GM18907 (cell line): ENCODE measurements around the gene CTXN3.
"Not testable (repeated sequence)": the region's sequence is repeated elsewhere in the genome, so short reads cannot be mapped to it uniquely, and the experiment has no call there.

ENCODE experiments used
- ATAC-seq: cut with Tn5 transposase; IDR thresholded peaks from one replicate; pipeline ENCODE4 v1.9.1; 2021; ENCODE audit warnings: mild to moderate bottlenecking, moderate library complexity; ENCODE audit not compliant: unreplicated experiment

The CTXN3 gene

DNA sequence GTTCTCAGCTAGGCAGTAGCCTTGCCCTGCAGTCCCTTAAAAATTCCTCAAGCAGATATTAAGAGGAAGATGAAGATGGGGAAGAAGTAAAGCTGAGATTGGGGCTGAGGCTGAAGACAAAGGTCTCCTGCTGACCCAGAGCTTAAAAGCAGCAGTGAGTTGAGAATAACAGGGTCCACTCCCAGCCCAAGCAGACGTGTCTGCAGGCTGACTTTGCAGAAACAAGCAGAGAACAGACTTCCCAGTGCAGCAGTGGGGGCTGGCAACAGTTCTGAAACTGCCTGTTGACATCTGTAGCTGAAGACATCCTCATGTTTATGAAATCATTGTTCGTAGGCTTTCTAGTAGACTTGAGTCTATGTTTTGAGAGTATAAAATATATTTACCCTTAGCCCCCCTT is 1.1 kb downstream of the CTXN3 start:
- no peak for ATAC-seq

DNA sequence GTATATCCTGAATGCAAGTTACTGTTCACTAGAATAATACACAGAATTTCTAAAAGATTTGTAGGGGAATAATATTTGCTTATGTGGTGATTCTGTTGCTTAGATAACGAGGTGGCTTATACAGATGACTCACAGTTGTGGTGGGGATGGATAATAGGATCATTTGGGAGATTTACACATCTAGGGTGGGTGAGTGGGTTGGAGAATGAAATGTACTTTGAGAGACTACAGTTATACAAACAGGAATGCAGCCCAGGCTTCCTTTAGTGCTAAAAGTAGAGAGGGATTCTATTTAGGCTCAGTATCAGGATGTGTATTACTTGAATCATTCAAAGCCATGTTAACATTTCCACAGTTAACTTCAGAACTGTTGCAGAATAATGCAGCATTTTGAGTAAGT is 1.8 kb downstream of the CTXN3 start:
- no peak for ATAC-seq

DNA sequence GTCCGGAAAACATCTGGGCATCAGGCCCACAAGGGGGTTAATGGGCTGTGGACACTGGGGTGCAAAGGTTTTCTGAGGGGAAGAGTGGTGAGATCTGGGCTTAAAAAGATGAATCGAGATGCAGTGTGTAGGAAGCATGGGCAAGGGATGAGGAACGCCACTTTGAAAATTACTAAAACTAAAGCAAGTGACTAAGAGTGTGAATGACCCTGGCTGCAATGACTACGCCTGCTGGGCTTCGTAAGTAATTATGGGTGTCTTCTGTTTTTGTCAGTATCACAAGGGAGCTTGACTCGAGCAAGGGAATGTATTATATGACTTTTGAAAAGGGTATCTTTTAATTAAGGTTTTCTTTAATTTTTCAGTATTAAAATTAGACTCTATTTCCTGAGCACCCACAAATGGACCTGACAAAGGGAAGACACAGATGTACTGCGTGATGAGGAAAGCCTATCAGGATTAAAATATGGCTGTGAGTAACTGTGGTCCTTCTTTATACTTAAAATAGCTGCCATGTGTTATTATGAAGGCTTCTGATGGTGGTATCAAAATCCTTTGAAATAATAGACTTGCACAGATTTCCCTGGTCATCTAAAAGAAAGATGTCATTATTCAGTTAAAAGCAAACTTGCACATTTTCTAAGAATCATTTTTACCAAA is 4.2 kb downstream of the CTXN3 start:
- no peak for ATAC-seq

GRCh38 chr5:127656825-127657224 is 7.9 kb downstream of the CTXN3 start:
- no peak for ATAC-seq

- no peak for ATAC-seq
These were observed 11.3 kb downstream of the CTXN3 start for GRCh38 chr5:127660047-127660733.

- ATAC-seq, result no peak
These were observed 15.2 kb downstream of the CTXN3 start for GRCh38 chr5:127664093-127664492.

DNA sequence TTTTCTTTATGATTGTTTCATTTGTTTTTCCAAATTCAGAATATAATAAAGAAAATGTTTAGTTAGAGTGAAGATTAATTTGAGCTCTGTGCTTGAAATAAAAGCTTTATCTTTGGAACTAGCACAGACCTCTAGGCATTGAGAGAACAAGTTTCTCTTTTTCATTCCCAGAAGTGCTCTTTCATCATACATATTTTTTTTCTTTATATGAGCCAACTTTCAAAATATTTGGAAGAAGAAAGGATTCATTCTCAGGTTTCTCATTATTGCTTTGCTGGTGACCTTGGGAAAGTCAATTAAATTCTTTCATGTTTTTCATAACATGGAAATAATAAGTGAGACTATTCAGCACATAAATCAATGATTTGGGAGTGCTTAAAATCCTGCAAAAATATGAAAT is 16.8 kb downstream of the CTXN3 start:
- ATAC-seq, result no peak

GRCh38 chr5:127666043-127666716 is 17.3 kb downstream of the CTXN3 start:
- no peak for ATAC-seq

- ATAC-seq, result no peak
These were observed 19.0 kb downstream of the CTXN3 start for GRCh38 chr5:127667926-127668325.

DNA sequence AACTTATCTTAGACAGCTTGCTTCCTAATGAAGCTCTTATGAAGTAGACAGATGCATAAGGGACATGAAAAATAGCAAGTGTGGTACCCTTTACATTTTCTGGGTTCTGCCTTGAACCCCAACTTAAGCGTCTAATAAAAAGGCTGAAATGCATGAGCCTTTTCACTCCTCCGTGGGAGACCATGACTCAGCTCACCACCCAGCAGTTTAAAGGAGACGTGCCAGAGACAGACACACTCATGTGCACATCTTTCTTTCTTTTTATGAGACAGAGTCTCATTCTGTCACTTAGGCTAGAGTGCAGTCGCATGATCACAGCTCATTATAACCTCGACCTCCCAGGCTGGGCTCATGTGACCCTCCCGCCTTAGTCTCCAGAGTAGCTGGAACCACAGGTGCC is 22.3 kb downstream of the CTXN3 start:
- ATAC-seq, result no peak

GRCh38 chr5:127673117-127673800 is 24.4 kb downstream of the CTXN3 start:
- no peak for ATAC-seq

- not testable (repeated sequence) for ATAC-seq
These were observed 28.1 kb downstream of the CTXN3 start for GRCh38 chr5:127676951-127677350.

DNA sequence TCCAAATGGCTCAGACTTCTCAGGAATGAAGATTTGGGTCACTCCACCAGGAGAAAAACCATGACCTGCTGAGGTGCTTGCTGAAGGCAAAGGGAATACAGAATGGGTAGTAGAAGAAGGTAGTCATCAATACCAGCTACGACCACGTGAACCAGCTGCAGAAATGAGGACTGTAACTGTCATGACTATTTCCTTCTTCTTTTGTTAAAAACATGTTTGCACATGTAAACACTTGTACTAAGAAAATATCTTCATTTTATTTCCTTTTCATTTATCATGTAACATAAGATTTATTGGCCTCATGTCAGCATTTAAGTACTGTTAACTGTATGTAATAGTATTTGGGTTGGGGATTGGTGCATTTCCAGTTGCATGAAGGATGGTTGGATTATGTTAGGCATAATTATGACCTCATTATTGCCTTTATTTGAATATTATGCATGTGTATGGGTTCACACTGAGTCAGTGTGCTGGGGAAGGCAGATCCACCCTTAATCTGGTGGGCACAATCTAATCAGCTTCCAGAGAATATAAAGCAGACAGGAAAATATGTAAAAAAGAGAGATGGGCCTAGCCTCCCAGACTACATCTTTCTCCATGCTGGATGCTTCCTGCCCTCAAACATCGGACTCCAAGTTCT is 30.9 kb downstream of the CTXN3 start:
- ATAC-seq, result not testable (repeated sequence)

GRCh38 chr5:127680595-127680994 is 31.7 kb downstream of the CTXN3 start:
- no peak for ATAC-seq

DNA sequence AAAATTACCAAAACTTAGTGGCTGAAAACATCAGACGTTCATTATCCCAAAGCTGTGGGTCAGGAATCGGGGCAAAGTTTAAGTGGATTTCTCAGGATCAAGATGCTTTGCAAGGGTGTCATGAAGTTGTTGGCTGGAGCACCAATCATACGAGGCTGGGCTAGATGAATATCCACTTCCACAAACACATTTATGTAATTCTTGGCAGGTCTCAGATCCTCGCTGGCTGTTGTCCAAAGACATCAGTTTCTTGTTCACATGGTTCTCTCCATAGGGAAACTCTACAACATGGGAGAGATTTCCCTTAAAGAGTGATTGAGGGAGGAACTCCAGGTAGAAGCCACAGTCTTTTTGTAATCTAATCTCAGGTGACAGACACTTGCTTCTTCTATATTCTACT is 34.1 kb downstream of the CTXN3 start:
- no peak for ATAC-seq

DNA sequence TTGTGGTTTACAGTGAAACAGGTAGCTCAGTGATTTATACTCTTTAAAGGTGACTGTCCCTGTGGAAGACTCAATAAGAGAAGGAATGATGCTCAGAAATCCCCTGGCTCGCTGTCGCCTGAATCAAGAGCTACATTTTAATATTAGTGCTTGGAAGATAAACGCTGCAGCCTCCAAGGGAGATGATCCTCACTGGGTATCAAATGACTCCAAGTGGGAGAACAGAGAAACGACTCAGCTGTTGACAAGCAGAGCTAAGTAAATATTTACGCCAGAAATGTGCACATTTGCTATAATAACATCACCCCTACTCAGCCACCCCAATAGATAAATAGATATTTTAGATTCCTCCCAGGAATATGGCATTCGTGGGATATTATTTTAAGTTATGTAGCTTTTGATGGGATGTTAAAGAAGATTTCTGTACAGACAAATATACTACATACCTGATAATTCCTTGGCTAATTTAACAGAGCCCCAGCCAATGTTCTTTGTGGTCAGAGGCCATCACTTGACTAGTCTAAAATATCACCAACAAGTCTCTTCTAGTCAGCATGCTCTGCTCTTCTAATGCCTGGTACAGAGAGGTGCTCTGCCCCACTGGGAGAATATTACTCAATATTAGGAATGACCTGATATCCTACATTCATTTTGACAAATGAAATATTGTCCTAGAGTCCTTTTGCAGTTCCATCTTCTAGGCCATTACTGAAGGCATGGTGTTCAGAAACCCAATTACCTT is 36.0 kb downstream of the CTXN3 start:
- no peak for ATAC-seq

- ATAC-seq, result no peak
These were observed 36.8 kb downstream of the CTXN3 start for GRCh38 chr5:127685662-127686061.

DNA sequence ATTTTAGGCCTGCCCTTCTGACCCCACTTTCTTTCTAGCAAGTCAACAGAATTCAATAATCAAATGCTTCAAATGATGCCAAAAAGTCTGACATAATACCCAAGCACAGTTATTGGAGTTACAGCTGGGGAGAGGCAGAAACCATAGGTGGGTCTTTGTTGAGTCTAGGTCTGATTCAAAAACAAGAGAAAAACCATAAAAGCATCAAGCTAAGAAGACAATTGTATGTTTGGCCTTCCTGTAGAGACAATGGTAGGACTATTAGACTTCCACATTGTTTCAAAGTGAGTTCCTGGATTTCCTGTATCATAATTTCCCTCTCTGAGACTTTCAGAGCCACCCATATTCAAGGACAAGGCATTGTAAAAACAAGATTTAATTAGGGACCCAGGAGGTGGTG is 37.5 kb downstream of the CTXN3 start:
- no peak for ATAC-seq

DNA sequence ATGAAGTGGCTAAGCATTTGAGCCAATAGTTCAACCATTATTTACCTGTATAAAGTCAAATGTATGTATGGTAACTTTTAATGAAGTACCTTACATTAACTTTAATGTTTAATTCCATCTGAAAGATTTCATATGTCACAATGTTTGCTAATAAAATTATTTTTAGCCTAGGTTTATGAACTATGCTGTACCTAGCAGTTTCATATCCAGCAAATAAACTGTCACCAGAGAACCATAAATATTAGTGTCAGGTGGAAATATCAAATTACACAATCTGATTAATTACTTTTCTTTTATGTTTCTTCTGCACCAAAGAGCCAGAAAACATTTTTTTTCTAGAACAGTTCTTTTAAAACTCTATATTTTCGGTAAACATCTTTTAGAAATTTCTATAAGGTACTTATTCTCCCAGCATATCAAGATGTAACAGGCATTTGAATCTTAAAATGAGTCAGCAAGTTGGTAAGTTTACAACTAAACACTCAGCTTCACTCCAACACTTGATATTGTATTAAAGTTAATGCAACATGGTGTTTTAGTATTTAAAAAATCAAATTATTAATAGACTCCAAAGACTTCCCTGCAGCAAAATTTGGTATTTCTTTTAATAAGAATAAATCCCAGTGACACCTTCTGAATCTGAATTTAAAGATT is 45.8 kb downstream of the CTXN3 start:
- no peak for ATAC-seq

- no peak for ATAC-seq
These were observed 46.5 kb downstream of the CTXN3 start for GRCh38 chr5:127695346-127695745.
